Inflammatory macrophage treated with lipopolysaccharide for 1 hour (primary cell): ENCODE results near the gene FUOM.

Source experiments
- DNase-seq, 2 donors: peaks; one replicate each; pipeline ENCODE4 v3.0.0-alpha.2; 2020 to 2022

Gene FUOM

GRCh38 chr10:133349577-133350011 is 8.2 kb downstream of the FUOM start:
- no peak for DNase-seq

DNA sequence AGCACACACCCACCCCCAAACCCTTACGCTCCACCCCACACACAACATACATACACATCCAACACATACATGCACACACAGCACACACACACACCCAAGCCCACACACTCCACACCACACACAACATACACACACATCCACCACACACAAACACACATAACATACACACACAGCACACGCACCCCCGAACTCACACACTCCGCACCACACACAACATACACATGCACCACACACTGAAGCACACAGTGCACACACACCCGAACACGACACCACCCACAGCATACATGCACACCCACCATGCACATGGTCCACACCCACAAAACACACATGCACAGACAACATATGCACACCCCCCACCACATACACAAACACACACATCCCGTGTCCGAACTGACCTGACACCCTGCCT is 8.7 kb downstream of the FUOM start:
- DNase-seq, result no peak

GRCh38 chr10:133347710-133348517 is 9.9 kb downstream of the FUOM start:
- no peak for DNase-seq

DNA sequence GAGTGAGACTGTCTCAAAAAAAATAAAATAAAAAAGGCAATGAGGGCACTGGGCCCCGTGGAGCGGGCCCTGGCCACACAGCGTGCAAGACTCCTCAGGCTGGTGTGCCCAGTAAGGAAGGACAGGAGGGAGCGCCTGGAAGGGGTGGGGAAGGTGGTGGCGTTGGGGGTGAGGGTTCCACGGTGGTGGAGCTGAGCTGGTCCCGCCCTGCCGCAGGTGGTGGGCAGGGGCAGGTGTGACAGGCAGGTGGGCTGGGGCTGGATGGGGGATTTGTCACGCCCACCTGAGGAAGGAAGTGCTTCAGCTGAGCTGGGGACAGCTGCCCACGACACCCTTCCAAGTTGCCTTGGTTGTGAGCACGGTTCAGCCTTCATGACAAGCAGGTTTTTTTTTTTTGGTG is 11.4 kb downstream of the FUOM start:
- no peak for DNase-seq

DNA sequence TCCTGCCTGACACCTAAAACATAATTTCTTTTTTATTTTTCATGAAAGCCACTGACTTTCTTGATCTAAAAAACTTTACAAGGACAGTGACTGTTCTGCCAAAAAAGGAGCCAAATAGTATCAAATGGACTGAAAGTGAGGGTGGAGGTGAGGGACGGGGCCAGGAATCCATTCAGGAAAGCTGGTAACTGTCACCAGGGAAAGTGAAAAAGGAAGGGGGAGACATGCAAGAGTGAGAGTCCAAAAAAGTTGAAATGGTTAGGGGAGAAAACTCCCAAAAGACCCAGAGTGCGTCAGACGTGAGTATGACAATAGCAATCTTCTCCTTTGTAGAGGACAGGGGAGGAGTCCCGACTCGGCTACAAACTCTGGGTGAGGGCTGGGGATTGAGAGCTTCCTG is 13.6 kb downstream of the FUOM start:
- no peak for DNase-seq

- DNase-seq, result no peak
Observed at GRCh38 chr10:133343558-133343957, 14.3 kb downstream of the FUOM start.

DNA sequence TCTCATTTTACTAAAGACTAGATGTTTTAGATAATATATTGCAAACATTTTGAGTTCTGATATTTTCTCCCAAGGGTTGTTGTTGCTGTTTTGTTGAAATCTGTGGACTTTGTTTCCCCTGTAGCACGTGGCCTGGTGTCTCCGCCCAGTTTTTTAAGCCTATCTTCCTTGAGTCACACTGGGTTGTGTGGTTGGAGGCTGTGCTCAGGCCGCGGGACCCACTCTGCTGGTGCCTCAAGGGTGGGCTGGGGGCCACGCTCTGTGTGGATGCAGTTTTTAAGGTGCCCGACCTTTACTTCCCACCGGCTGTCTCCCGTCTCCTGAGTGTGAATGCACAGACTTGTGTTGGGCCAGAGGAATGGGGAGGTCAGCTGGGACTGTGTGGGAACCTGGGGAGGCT is 14.9 kb downstream of the FUOM start:
- DNase-seq, result no peak

DNA sequence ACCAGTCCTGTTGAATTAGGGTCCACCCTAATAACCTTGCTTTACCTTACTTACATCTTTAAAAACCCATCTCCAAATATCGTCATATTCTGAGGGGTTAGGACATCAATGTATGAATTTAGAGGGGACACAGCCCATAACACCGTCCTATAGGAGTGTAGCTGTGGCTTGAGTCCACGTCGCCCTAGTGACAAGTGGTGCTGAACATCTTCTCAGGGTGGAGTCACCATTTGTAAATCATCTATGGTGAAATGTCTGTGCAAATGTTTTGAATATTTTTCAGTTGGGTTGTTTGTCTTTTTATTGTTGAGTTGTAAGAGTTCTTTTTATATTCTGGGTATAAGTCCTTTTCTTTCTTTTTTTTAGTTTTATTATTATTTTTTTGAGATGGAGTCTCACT is 15.8 kb downstream of the FUOM start:
- no peak for DNase-seq

DNA sequence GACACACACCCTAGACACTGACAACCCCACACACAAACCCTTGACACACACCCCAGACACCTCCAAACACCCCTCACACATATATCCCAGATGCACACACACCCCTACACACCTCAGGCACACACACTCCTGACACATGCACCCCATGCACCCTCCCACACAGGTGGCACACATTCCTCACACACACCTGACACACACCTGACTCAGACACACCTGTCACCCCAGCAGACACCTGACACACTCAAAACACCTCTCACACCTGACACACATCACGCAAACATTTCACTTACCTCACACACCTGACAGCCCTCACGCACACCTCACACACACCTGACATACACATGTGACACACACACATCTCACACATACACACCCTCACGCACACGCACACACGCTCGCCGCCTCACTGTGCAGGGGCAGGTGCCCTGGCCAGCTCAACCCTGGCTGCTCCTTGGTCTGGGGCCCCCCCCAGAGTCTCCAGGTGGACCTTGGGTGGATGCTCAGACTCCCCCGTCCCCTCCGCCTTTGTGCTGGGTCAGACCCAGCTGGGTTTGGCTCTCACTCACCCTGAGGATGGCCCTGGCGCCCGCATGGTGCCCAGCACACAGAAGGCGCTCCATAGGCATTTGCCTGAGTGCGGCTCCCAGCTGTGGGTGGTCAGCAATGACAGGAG is 18.0 kb downstream of the FUOM start:
- DNase-seq, result no peak

- no peak for DNase-seq
Observed at GRCh38 chr10:133338080-133339071, 19.4 kb downstream of the FUOM start.

GRCh38 chr10:133337370-133337725 is 20.5 kb downstream of the FUOM start:
- DNase-seq, result no peak

- no peak for DNase-seq
Observed at GRCh38 chr10:133336577-133337369, 21.0 kb downstream of the FUOM start, which contains the start of gene CALY. CALY (minus strand) TSS chr10:133336896; CDS start chr10:133328989, 7,907 bp downstream.

GRCh38 chr10:133336118-133336576 is 21.7 kb downstream of the FUOM start:
- DNase-seq, result no peak

GRCh38 chr10:133335246-133336117 is 22.3 kb downstream of the FUOM start:
- peak in 1 of 2 donors; percentile 52 for DNase-seq

DNA sequence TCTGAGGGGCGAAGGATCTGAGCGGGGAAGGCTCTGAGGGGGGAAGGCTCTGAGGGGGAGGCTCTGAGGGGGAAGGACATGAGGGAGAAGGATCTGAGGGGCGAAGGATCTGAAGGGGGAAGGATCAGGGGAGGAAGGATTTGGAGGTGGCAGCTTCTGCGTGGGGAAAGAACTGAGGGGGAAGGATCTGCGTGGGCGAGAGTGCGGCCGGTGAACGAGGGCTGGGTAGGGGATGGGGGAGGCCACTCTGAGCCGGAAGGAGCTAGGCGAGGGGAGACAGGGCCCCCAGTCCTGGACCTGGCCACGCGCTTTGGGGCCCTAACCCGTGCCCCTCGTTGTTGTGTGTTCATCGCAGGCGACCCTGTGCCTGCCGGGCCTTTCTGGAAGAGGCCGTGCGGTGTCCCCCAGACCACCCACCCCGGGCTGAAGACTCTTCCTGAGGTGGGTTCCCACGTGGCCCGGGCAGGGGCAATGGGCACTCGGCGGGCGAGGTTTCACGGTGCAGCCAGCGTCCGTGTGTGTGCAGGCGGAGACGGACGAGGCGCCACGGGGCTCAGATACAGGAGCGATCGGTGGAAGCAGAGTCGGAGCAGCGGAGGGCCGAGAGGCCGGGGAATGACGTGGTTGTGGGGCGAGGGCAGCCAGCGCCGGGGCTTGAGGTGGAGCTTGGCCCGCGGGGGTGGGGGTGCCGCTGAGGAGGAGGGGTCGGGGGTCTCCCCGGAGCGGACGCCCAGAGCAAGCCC is 23.1 kb downstream of the FUOM start:
- DNase-seq, result no peak

DNA sequence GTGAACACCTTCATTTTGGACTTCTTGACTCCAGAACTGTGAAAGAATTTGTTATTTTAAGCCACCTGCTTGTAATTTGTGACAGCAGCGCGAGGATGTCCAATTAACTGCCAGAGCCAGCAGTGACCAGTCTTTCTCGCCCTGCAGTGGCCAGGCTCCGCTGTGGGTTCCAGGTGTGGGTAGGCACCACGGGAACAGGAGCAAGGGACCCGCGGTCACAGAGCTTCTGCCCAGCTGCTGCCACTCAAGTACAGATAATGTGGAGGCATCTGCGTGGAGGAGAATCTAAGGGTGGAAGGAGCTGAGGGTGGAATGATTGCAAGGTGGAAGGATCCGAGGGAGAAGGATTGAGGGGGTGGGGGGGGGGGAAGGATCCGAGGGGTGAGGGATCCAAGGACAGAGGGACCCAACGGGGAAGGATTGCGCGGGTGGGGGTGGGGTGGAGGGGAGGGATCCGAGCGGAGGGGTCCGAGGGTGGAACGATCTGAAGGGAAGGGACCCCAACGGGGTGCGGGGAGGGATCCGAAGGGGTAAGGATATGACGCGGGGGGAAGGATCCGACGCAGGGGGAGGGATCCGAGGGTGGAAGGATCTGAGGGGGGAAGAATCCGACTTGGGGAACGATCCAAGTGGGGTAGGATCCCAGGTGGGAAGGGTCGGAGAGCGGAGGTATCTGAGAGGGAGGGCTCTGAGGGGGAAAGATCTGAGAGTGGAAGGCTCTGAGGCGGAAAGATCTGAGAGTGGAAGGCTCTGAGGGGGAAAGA is 24.7 kb downstream of the FUOM start:
- no peak for DNase-seq

GRCh38 chr10:133329491-133330202 is 28.2 kb downstream of the FUOM start:
- peak; percentile 61 to 95 for DNase-seq
